Adrenal gland (tissue), 5 donors: ENCODE results near the gene FOSB.

ENCODE experiments used
- POLR2A ChIP-seq, 2 donors: fragments of 450-650 bp; IDR thresholded peaks; one replicate each; pipeline ENCODE4 v1.6.1; 2017; ENCODE audit warnings: antibody characterized with exemption in 2 of 2, mild to moderate bottlenecking in 2 of 2, moderate library complexity in 1 of 2
- TF ChIP-seq, protein P1 (sequence below), 6 experiments: fragments of 450-650 bp in 4 of 6; fragments of 200-600 bp in 2 of 6; sonication (generic) in 1 of 6; IDR thresholded peaks; 1 replicate in 5 of 6; 2 replicates in 1 of 6; pipeline versions ENCODE4 v1.5.1 to v1.8.0; 2016 to 2021; ENCODE audit warnings: antibody characterized with exemption in 6 of 6, mild to moderate bottlenecking in 2 of 6, moderate library complexity in 1 of 6
- donor health status: DM: no; HTN: no; CAD: no.

GRCh38 chr19:45494261-45494916 lies 26.6 kb downstream of the FOSB start:
- TF ChIP-seq, protein P1, sequence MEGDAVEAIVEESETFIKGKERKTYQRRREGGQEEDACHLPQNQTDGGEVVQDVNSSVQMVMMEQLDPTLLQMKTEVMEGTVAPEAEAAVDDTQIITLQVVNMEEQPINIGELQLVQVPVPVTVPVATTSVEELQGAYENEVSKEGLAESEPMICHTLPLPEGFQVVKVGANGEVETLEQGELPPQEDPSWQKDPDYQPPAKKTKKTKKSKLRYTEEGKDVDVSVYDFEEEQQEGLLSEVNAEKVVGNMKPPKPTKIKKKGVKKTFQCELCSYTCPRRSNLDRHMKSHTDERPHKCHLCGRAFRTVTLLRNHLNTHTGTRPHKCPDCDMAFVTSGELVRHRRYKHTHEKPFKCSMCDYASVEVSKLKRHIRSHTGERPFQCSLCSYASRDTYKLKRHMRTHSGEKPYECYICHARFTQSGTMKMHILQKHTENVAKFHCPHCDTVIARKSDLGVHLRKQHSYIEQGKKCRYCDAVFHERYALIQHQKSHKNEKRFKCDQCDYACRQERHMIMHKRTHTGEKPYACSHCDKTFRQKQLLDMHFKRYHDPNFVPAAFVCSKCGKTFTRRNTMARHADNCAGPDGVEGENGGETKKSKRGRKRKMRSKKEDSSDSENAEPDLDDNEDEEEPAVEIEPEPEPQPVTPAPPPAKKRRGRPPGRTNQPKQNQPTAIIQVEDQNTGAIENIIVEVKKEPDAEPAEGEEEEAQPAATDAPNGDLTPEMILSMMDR (IDR thresholded peaks at IDR 0.05) = no peak
- TF ChIP-seq POLR2A (IDR thresholded peaks at IDR 0.05) = no peak
